BE2C (cell line): ENCODE data around the gene POF1B.
A peak's percentile ranks its signal among the peaks of the same experiment; 100 is the strongest.
"Not testable (repeated sequence)": the region's sequence is repeated elsewhere in the genome, so short reads cannot be mapped to it uniquely, and the experiment has no call there.

ENCODE experiments used
- DNase-seq: peaks from one replicate; pipeline ENCODE4 v3.0.0-alpha.2; 2020
- H3K27me3 ChIP-seq: fragments of 250-450 bp; sonication (Bioruptor Pico); 2 replicates; pipeline ENCODE4 v1.5.1; 2020; ENCODE audit warnings: mild to moderate bottlenecking
- H3K36me3 ChIP-seq: fragments of 250-450 bp; sonication (Bioruptor Pico); 2 replicates; pipeline ENCODE4 v1.5.1; 2020; ENCODE audit warnings: mild to moderate bottlenecking
- H3K4me1 ChIP-seq: fragments of 250-450 bp; sonication (Bioruptor Pico); 2 replicates; pipeline ENCODE4 v1.5.1; 2020
- H3K4me3 ChIP-seq: 2 replicates; pipeline ENCODE4 v1.5.1; 2011; ENCODE audit warnings: low read depth, low read length
- H3K9me3 ChIP-seq: fragments of 250-450 bp; sonication (Bioruptor Pico); 2 replicates; pipeline ENCODE4 v1.5.1; 2020
- TF ChIP-seq, protein P1 (sequence below): IDR thresholded peaks from 2 replicates; pipeline ENCODE4 v1.5.1; 2012; ENCODE audit warnings: mild to moderate bottlenecking, low read depth, low read length

Gene POF1B

DNA sequence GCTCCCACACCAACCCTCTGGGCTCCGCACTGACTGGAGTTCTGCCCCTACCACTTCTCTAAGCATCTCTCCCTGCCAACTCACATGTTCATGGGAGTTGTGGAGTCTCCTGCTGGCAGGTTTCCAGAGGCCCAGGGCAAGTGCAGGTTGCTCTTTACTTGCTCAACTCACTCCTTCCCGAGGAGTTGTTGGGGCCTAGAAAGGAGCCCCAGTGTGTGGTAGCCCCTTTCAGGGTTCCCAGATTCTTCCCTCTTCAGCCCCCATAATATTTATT lies 52.5 kb downstream of the POF1B start:
- no peaks in the 10 kb centered on the region for H3K9me3 ChIP-seq
- DNase-seq: peak; percentile 1
- no peaks in the 10 kb centered on the region for H3K27me3 ChIP-seq
- no peaks in the 10 kb centered on the region for H3K4me1 ChIP-seq
- H3K4me3 ChIP-seq: no peak overlapping the region
- TF ChIP-seq, protein P1, sequence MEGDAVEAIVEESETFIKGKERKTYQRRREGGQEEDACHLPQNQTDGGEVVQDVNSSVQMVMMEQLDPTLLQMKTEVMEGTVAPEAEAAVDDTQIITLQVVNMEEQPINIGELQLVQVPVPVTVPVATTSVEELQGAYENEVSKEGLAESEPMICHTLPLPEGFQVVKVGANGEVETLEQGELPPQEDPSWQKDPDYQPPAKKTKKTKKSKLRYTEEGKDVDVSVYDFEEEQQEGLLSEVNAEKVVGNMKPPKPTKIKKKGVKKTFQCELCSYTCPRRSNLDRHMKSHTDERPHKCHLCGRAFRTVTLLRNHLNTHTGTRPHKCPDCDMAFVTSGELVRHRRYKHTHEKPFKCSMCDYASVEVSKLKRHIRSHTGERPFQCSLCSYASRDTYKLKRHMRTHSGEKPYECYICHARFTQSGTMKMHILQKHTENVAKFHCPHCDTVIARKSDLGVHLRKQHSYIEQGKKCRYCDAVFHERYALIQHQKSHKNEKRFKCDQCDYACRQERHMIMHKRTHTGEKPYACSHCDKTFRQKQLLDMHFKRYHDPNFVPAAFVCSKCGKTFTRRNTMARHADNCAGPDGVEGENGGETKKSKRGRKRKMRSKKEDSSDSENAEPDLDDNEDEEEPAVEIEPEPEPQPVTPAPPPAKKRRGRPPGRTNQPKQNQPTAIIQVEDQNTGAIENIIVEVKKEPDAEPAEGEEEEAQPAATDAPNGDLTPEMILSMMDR: no peak
- H3K36me3 ChIP-seq: no peaks in the 10 kb centered on the region

DNA sequence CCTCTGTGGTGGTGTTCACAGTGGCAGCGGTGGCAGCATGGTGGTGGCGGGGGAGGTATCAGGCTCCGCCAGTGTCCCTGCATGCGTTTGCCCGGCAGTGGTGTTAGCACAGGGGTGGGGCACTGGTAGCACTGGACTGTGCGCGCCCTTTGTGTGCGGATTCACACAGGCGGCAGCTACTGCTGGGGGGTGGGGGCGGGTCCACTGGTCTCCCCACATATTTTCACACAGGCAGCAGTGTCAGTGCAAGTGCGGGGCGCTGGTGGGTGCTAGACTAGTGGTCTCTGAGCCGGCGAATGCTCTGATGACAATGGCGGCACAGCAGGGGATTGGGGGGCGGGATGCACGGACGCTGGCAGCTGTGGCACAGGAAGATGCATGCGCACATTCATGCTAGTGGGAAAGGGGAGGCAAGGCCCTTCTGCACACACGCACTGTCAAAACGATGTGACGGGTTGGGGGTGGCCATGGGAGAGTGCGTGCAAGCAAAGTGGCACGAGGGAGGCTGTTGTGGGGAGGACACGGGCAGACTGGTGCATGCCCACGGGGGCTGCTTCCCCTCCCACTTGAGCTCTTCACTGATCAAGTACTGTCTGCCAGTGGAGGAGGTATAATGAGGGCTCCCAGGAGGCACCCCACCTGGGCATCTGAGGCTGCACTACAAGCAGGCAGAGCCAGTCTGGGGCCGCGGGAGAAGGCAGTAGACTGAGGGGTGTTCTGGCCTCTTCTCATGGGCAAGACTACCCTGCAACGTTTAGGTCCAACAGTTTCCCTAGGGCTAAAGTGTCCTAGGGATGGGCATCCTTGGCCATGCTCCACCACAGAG lies 53.0 kb downstream of the POF1B start:
- Histone ChIP-seq H3K4me1 (no peaks in the 10 kb centered on the region), H3K9me3 (no peaks in the 10 kb centered on the region), H3K36me3 (no peaks in the 10 kb centered on the region), H3K4me3 (no peak overlapping the region), H3K27me3 (no peaks in the 10 kb centered on the region)
- peak; percentile 2 for DNase-seq
- TF ChIP-seq, protein P1: no peak

DNA sequence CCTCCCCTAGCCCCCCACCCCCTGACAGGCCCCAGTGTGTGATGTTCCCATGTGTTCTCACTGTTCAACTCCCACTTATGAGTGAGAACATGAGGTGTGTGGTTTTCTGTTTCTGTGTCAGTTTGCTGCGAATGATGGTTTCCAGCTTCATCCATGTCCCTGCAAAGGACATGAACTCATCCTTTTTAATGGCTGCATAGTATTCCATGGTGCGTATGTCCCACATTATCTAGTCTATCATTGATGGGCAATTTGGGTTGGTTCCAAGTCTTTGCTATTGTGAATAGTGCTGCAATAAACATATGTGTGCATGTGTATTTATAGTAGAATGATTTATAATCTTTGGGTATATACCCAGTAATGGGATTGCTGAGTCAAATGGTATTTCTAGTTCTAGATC lies 68.1 kb downstream of the POF1B start:
- not testable (repeated sequence) for H3K4me1 ChIP-seq, DNase-seq, H3K36me3 ChIP-seq, H3K27me3 ChIP-seq, H3K9me3 ChIP-seq, H3K4me3 ChIP-seq

DNA sequence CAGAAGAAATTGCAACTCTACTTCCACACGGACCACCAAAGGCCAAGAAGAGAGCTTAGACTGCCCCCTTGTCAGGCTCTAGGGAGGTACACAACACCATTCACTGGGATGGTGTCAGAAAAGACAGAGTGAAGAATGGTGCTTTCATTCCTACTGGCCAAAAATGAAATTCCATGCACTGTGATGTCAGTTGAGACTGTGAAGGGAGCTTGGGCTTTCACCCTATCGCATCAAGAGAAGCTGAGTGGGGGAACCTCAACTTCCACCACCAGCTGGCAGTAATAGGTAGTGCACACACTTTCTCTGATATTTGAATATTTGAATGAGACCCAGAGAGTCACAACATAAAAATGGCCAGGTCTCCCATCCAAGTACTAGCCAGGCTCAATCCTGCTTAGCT lies 69.7 kb downstream of the POF1B start:
- TF ChIP-seq, protein P1: peak; percentile 5; the same call in 1 of the 2 replicates
- no peak overlapping the region for H3K4me3 ChIP-seq
- peak; percentile 4 for DNase-seq
- no peaks in the 10 kb centered on the region for H3K4me1 ChIP-seq
- H3K36me3 ChIP-seq: no peaks in the 10 kb centered on the region
- H3K9me3 ChIP-seq: no peaks in the 10 kb centered on the region
- H3K27me3 ChIP-seq: no peaks in the 10 kb centered on the region

DNA sequence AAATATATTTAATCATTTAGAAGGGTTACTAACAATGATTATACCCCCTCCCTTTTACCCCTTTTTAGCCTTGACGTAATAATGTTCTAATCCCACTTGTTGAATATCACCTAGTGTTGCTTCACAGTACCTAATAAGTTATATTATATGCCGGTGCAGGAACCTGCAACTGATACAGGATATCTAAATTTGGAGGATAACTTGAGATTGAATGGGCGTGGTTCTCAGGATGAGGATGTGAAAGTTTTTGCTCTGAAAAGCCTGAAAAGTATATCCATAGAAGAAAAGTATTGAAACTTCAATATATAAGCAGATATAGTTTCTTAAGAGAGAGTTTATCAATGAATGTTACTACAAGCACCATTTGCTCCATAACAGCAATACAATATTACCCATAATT lies 75.9 kb downstream of the POF1B start:
- H3K4me1 ChIP-seq: no peaks in the 10 kb centered on the region
- H3K36me3 ChIP-seq: no peaks in the 10 kb centered on the region
- TF ChIP-seq, protein P1: no peak
- H3K9me3 ChIP-seq: no peaks in the 10 kb centered on the region
- H3K4me3 ChIP-seq: no peak overlapping the region
- no peaks in the 10 kb centered on the region for H3K27me3 ChIP-seq
- no peak for DNase-seq

DNA sequence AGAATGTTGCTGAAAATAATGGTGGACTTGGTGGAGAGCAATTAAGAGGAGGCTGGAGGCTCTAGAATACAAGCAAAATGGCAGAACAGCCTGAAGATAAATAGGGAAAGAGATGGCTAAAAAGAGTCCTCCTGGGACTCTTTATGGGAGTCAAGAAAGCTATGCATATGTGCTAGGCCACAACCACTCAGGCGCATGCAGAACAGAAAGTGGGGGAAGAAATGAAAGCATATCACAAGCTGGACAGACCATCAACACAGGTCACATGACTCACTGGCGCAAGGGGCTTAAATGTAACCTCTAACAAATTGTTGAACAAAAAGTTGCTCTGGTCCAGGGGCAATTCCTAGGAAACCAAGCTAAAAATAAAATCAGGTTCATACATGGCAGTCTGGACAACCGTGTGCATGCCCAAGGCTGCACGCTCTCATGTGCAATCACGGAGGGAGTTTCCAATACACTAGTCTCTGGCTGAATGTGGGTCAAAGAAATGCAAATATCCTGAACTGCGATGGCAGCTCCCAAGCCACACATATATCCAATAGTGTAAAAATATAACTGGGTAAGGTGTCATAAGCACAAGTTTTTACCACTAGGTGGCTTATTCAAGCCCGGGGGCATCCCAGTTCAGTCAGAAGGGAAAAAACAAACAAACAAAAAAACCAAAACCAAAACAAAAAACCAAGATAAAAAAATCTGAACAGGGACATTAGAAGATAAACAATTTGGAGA lies 90.3 kb downstream of the POF1B start:
- no peak overlapping the region for H3K4me3 ChIP-seq
- no peak for DNase-seq
- no peaks in the 10 kb centered on the region for H3K27me3 ChIP-seq
- H3K36me3 ChIP-seq: no peaks in the 10 kb centered on the region
- no peaks in the 10 kb centered on the region for H3K4me1 ChIP-seq
- no peaks in the 10 kb centered on the region for H3K9me3 ChIP-seq
- TF ChIP-seq, protein P1: peak; percentile 28

DNA sequence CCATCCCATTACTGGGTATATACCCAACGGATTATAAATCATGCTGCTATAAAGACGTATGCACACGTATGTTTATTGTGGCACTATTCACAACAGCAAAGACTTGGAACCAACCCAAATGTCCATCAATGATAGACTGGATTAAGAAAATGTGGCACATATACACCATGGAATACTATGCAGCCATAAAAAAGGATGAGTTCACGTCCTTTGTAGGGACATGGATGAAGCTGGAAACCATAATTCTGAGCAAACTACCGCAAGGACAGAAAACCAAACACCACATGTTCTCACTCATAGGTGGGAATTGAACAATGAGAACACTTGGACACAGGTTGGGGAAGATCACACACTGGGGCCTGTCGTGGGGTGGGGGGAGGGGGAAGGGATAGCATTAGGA lies 94.2 kb downstream of the POF1B start:
- not testable (repeated sequence) for H3K4me3 ChIP-seq, H3K27me3 ChIP-seq, H3K4me1 ChIP-seq, H3K36me3 ChIP-seq, H3K9me3 ChIP-seq, DNase-seq
